Peyer's patch (tissue), 4 donors: ENCODE measurements around the gene ZNF804A.

ENCODE experiments used
- CTCF ChIP-seq, 6 experiments: fragments of 450-650 bp in 4 of 6; fragments of 200-600 bp in 2 of 6; sonication (generic) in 1 of 6; IDR thresholded peaks; one replicate each; pipeline ENCODE4 v1.5.1; 2017 to 2019; ENCODE audit warnings: antibody characterized with exemption in 6 of 6, mild to moderate bottlenecking in 3 of 6, moderate library complexity in 1 of 6
- POLR2A ChIP-seq, 2 donors: fragments of 450-650 bp; IDR thresholded peaks; one replicate each; pipeline ENCODE4 v1.5.1; 2017; ENCODE audit warnings: antibody characterized with exemption in 2 of 2, mild to moderate bottlenecking in 2 of 2, moderate library complexity in 2 of 2

DNA sequence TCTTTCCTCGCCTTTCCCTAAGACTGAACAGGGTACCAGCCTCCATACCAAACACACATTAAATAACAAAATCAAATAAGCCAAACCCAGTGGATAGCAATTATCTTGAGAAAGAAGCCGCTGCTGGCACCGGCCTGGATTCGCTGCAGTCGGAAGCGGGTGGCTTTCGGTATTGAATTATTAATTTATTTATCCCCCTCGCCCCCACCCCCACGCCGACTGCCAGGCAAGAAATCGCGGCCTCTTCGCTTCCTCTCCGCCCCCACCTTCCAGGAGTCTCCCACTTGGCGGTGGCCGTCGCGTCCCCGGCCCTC, 370 bp upstream of the ZNF804A start:
- TF ChIP-seq POLR2A (IDR thresholded peaks at IDR 0.05) = no peak
- no peak for TF ChIP-seq CTCF (IDR thresholded peaks at IDR 0.05)
